ENCODE measurements around the gene UBL5.
"Not testable (repeated sequence)": the region's sequence is repeated elsewhere in the genome, so short reads cannot be mapped to it uniquely, and the experiment has no call there.

UBL5 gene

GRCh38 chr19:9842834-9843625, 15.3 kb downstream of the UBL5 start:
- Histone ChIP-seq H3K4me1 (ENCODE audit: insufficient read depth, low read length) (no peaks in the 10 kb centered on the region), H3K9me3 (ENCODE audit: insufficient read depth, low read depth, low read length) (no peaks in the 10 kb centered on the region), H3K4me3 (ENCODE audit: low read length) (no peak overlapping the region), H3K27me3 (ENCODE audit: insufficient read depth, low read length) (no peaks in the 10 kb centered on the region), H3K9ac (ENCODE audit: low read depth, low read length) (no peak overlapping the region), H3K36me3 (ENCODE audit: insufficient read depth, low read depth, low read length) (peaks cover 74% of the 10 kb centered on the region), H3K27ac (ENCODE audit: low read length) (no peak overlapping the region)

GRCh38 chr19:9843626-9844273, 16.0 kb downstream of the UBL5 start:
- not testable (repeated sequence) for H3K27ac ChIP-seq (ENCODE audit: low read length); H3K4me3 ChIP-seq (ENCODE audit: low read length); H3K9me3 ChIP-seq (ENCODE audit: insufficient read depth, low read depth, low read length); H3K9ac ChIP-seq (ENCODE audit: low read depth, low read length); H3K27me3 ChIP-seq (ENCODE audit: insufficient read depth, low read length); H3K4me1 ChIP-seq (ENCODE audit: insufficient read depth, low read length)
- H3K36me3 ChIP-seq (ENCODE audit: insufficient read depth, low read depth, low read length): peaks cover 74% of the 10 kb centered on the region

- Histone ChIP-seq H3K4me1 (ENCODE audit: insufficient read depth, low read length) (0 out of 2 replicates have a peak, but pooled peaks cover 3% of the 10 kb centered on the region), H3K27ac (ENCODE audit: low read length) (no peak overlapping the region), H3K27me3 (ENCODE audit: insufficient read depth, low read length) (no peaks in the 10 kb centered on the region), H3K9me3 (ENCODE audit: insufficient read depth, low read depth, low read length) (no peaks in the 10 kb centered on the region), H3K4me3 (ENCODE audit: low read length) (no peak overlapping the region), H3K9ac (ENCODE audit: low read depth, low read length) (no peak overlapping the region), H3K36me3 (ENCODE audit: insufficient read depth, low read depth, low read length) (peaks cover 46% of the 10 kb centered on the region)
Measured at GRCh38 chr19:9847087-9847671, 19.5 kb downstream of the UBL5 start.

GRCh38 chr19:9848060-9848459, 20.3 kb downstream of the UBL5 start:
- Histone ChIP-seq H3K4me1 (ENCODE audit: insufficient read depth, low read length) (0 out of 2 replicates have a peak, but pooled peaks cover 3% of the 10 kb centered on the region), H3K36me3 (ENCODE audit: insufficient read depth, low read depth, low read length) (peaks cover 41% of the 10 kb centered on the region), H3K9me3 (ENCODE audit: insufficient read depth, low read depth, low read length) (no peaks in the 10 kb centered on the region), H3K4me3 (ENCODE audit: low read length) (no peak overlapping the region), H3K9ac (ENCODE audit: low read depth, low read length) (no peak overlapping the region), H3K27me3 (ENCODE audit: insufficient read depth, low read length) (no peaks in the 10 kb centered on the region), H3K27ac (ENCODE audit: low read length) (no peak overlapping the region)

DNA sequence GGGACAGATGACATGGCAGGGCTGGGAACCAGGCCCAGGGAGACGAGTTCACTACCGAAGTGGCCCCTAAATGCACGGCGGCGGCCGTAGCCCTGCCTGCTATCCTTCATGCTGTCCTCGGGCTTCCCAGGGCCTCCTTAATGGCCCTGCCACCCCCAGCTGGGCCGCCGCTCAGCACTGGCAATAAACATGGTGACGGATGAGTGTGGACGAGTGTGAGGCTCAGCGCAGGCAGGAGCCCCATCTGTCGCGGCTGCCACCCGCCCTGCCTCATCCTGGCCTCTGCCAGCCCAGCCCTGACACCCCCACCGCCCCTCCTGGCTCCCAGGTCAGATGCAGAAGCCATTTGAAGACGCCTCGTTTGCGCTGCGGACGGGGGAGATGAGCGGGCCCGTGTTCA, 21.0 kb downstream of the UBL5 start:
- Histone ChIP-seq H3K4me3 (ENCODE audit: low read length) (no peak overlapping the region), H3K27me3 (ENCODE audit: insufficient read depth, low read length) (no peaks in the 10 kb centered on the region), H3K36me3 (ENCODE audit: insufficient read depth, low read depth, low read length) (peaks cover 35% of the 10 kb centered on the region), H3K9me3 (ENCODE audit: insufficient read depth, low read depth, low read length) (no peaks in the 10 kb centered on the region), H3K27ac (ENCODE audit: low read length) (no peak overlapping the region), H3K9ac (ENCODE audit: low read depth, low read length) (no peak overlapping the region), H3K4me1 (ENCODE audit: insufficient read depth, low read length) (0 out of 2 replicates have a peak, but pooled peaks cover 3% of the 10 kb centered on the region)

- H3K36me3 ChIP-seq (ENCODE audit: insufficient read depth, low read depth, low read length): peaks cover 29% of the 10 kb centered on the region
- H3K27me3 ChIP-seq (ENCODE audit: insufficient read depth, low read length): no peaks in the 10 kb centered on the region
- H3K9ac ChIP-seq (ENCODE audit: low read depth, low read length): no peak overlapping the region; the same call in 1 of the 2 replicates
- H3K9me3 ChIP-seq (ENCODE audit: insufficient read depth, low read depth, low read length): no peaks in the 10 kb centered on the region
- H3K27ac ChIP-seq (ENCODE audit: low read length): no peak overlapping the region
- H3K4me1 ChIP-seq (ENCODE audit: insufficient read depth, low read length): 0 out of 2 replicates have a peak, but pooled peaks cover 3% of the 10 kb centered on the region
- no peak overlapping the region for H3K4me3 ChIP-seq (ENCODE audit: low read length)
Measured at GRCh38 chr19:9849791-9850190, 22.1 kb downstream of the UBL5 start.

DNA sequence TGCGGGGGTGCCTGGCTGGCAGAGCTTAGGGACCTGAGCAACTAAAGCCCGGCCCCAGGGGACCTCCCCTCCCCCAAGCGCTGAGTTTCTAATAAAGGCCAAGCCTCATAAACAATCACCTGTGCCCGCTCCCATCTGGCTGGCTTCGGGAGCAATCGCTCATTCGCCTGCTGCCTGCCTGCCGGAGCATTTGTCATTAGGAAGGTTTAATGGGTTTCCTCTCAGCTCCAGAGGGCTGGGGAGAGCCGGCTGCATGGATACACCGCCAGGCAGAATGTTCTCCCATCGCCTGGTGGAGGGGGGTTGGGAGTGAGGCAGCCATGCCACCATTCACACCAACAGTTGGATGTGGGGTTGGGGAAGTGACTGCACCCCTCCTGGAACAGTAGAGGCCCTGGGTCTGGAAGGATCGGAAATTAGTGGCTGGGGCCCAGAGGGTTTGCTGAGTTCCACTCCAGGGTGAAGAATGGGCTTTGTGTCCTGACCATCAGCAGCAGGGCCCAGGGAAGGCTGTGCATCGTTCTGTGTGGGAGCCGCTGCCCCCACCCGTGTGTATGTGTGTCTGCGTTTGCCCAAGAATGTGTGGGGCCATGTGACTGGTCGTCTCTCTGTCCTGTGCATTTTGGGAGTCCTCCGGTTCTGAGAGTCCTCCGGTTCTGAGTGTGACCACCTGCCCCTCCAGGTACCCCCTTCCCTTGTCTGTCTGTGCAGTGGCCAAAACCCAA, 22.7 kb downstream of the UBL5 start:
- Histone ChIP-seq H3K27ac (ENCODE audit: low read length) (no peak overlapping the region), H3K9ac (ENCODE audit: low read depth, low read length) (no peak overlapping the region; the same call in 1 of the 2 replicates), H3K4me1 (ENCODE audit: insufficient read depth, low read length) (0 out of 2 replicates have a peak, but pooled peaks cover 3% of the 10 kb centered on the region), H3K9me3 (ENCODE audit: insufficient read depth, low read depth, low read length) (no peaks in the 10 kb centered on the region), H3K4me3 (ENCODE audit: low read length) (no peak overlapping the region), H3K27me3 (ENCODE audit: insufficient read depth, low read length) (no peaks in the 10 kb centered on the region), H3K36me3 (ENCODE audit: insufficient read depth, low read depth, low read length) (peaks cover 27% of the 10 kb centered on the region)

DNA sequence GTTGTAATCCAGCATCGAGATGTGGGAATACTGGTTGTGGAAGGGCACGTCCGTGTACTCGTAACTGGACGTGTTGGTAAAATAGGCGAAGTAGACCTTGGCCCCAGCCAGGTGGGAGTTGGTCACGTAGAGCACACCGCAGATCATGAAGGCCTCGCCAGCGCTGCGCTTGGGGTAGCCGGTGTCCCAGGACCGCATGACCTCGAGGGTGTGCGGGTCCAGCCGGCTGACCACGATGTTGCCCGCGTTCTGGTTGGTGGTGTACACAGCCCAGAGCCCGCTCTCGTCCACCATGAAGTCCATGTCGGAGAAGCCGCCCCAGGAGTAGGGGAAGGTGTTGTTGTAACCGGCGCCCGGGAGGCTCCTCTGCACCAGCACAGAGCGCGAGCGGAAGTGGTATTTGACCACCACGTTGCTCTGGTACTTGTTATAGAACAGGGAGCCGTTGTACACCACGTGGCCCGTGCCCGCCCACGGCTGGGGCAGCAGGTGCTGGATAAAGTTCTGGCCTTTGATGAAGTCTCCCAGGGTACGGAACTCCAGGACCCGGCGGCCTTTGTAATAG, 26.6 kb downstream of the UBL5 start:
- peaks cover 30% of the 10 kb centered on the region for H3K36me3 ChIP-seq (ENCODE audit: insufficient read depth, low read depth, low read length)
- no peak overlapping the region for H3K27ac ChIP-seq (ENCODE audit: low read length)
- no peak overlapping the region for H3K9ac ChIP-seq (ENCODE audit: low read depth, low read length)
- H3K9me3 ChIP-seq (ENCODE audit: insufficient read depth, low read depth, low read length): no peaks in the 10 kb centered on the region
- no peak overlapping the region for H3K4me3 ChIP-seq (ENCODE audit: low read length)
- H3K4me1 ChIP-seq (ENCODE audit: insufficient read depth, low read length): 0 out of 2 replicates have a peak, but pooled peaks cover 3% of the 10 kb centered on the region
- no peaks in the 10 kb centered on the region for H3K27me3 ChIP-seq (ENCODE audit: insufficient read depth, low read length)

GRCh38 chr19:9856609-9857008, 28.9 kb downstream of the UBL5 start:
- H3K4me1 ChIP-seq (ENCODE audit: insufficient read depth, low read length): no peaks in the 10 kb centered on the region
- H3K4me3 ChIP-seq (ENCODE audit: low read length): no peak overlapping the region
- no peaks in the 10 kb centered on the region for H3K27me3 ChIP-seq (ENCODE audit: insufficient read depth, low read length)

GRCh38 chr19:9857076-9857721, 29.5 kb downstream of the UBL5 start:
- H3K9me3 ChIP-seq (ENCODE audit: insufficient read depth, low read depth, low read length): no peaks in the 10 kb centered on the region
- H3K9ac ChIP-seq (ENCODE audit: low read depth, low read length): no peak overlapping the region
- no peak overlapping the region for H3K27ac ChIP-seq (ENCODE audit: low read length)
- H3K4me3 ChIP-seq (ENCODE audit: low read length): no peak overlapping the region
- no peaks in the 10 kb centered on the region for H3K4me1 ChIP-seq (ENCODE audit: insufficient read depth, low read length)
- H3K36me3 ChIP-seq (ENCODE audit: insufficient read depth, low read depth, low read length): peaks cover 30% of the 10 kb centered on the region
- H3K27me3 ChIP-seq (ENCODE audit: insufficient read depth, low read length): no peaks in the 10 kb centered on the region

More at GRCh38 chr19:9856609-9857008, 28.9 kb downstream of the UBL5 start:
- Histone ChIP-seq H3K9ac (ENCODE audit: low read depth, low read length) (no peak overlapping the region), H3K9me3 (ENCODE audit: insufficient read depth, low read depth, low read length) (no peaks in the 10 kb centered on the region), H3K27ac (ENCODE audit: low read length) (no peak overlapping the region), H3K36me3 (ENCODE audit: insufficient read depth, low read depth, low read length) (peaks cover 30% of the 10 kb centered on the region)
